ENCODE results near the gene SNX32. TPM values are rescaled to one million over a fixed set of nuclear protein-coding genes. Genes with fewer than 3 reads are reported as not detected.

The SNX32 gene
- total and polyA plus RNA-seq, 2 donors (not counting 3 experiments of a cell fraction or from before 2014, with no cell fraction given) = 0.19 TPM; not detected in 1

DNA sequence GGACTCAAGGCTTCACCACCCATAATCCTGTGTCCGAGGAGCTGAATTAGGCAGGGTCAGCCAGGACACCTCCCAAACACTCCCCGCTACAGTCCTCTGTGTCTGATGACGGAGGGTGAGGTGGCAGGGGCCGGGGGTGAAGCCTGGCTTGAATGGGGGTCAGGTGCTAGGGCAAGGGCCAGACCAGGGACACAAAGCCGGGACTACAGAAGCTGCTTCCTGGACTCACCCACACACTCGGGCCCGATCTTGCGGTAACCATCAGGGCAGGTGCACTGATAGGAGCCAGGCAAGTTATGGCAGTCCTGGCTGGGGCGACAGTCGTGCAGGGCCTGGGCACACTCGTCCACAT is 36.5 kb downstream of the SNX32 start:
- Histone ChIP-seq H3K36me3 (ENCODE audit: control insufficient read depth in 2 of 2, extremely low read depth in 1 of 2, insufficient read depth in 2 of 2, low read length in 2 of 2) (peaks cover 1 to 28% of the 10 kb centered on the region in 2 experiments), H3K27me3 (ENCODE audit: control insufficient read depth in 2 of 2, insufficient read depth in 2 of 2, low read length in 2 of 2) (no peaks in the 10 kb centered on the region), H3K9me3 (replicated peaks; ENCODE audit: control insufficient read depth, insufficient read depth, low read length) (no peaks in the 10 kb centered on the region), H3K79me2 (ENCODE audit: control insufficient read depth, insufficient read depth, low read length) (peaks cover 2% of the 10 kb centered on the region), H3K4me1 (ENCODE audit: control insufficient read depth, extremely low read depth, insufficient read depth, low read length) (peaks cover 17% of the 10 kb centered on the region), H3K4me2 (ENCODE audit: insufficient read depth, low read length) (no peak overlapping the region), H3K4me3 (replicated peaks in 1 of 3; ENCODE audit: insufficient read depth in 1 of 3, low read depth in 1 of 3, low read length in 3 of 3) (no peak overlapping the region), H2AFZ (ENCODE audit: low read depth, low read length) (no peak overlapping the region), H4K20me1 (replicated peaks; ENCODE audit: control insufficient read depth, extremely low read depth, insufficient read depth, low read length) (no peaks in the 10 kb centered on the region), H3K9me1 (replicated peaks; ENCODE audit: control insufficient read depth, extremely low read depth, insufficient read depth, low read length) (no peaks in the 10 kb centered on the region), H3K27ac (ENCODE audit: insufficient read depth, low read depth, low read length) (no peak overlapping the region), H3K9ac (replicated peaks; ENCODE audit: extremely low read depth, insufficient read depth, low read length) (no peak overlapping the region)
- CTCF ChIA-PET = interaction anchor here (2.2 to 7.1 kb wide), 3 partner anchors 10 to 18 kb away, joined by 14 to 73 read pairs (median 16); partner anchors contain the start of genes CFL1, FIBP and MUS81
- TF ChIP-seq FOS (IDR thresholded peaks at IDR 0.05; ENCODE audit: borderline replicate concordance, insufficient read depth, low read length) = no peak
- TF ChIP-seq POLR2A (IDR thresholded peaks at IDR 0.05; ENCODE audit: low read depth, low read length) = no peak
- TF ChIP-seq GATA2 (IDR thresholded peaks at IDR 0.05; ENCODE audit: insufficient read depth, insufficient read length, low read depth, low read length) = no peak
- TF ChIP-seq, protein P1, sequence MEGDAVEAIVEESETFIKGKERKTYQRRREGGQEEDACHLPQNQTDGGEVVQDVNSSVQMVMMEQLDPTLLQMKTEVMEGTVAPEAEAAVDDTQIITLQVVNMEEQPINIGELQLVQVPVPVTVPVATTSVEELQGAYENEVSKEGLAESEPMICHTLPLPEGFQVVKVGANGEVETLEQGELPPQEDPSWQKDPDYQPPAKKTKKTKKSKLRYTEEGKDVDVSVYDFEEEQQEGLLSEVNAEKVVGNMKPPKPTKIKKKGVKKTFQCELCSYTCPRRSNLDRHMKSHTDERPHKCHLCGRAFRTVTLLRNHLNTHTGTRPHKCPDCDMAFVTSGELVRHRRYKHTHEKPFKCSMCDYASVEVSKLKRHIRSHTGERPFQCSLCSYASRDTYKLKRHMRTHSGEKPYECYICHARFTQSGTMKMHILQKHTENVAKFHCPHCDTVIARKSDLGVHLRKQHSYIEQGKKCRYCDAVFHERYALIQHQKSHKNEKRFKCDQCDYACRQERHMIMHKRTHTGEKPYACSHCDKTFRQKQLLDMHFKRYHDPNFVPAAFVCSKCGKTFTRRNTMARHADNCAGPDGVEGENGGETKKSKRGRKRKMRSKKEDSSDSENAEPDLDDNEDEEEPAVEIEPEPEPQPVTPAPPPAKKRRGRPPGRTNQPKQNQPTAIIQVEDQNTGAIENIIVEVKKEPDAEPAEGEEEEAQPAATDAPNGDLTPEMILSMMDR (IDR thresholded peaks at IDR 0.05; ENCODE audit: extremely low read depth in 1 of 2, insufficient read depth in 1 of 2, low read depth in 1 of 2, low read length in 2 of 2) = no peak
- TF ChIP-seq EZH2 (IDR thresholded peaks at IDR 0.05; ENCODE audit: borderline replicate concordance, low read depth, low read length, severe bottlenecking) = no peak
- no peak for TF ChIP-seq POLR2AphosphoS5 (IDR thresholded peaks at IDR 0.05; ENCODE audit: insufficient read depth, low read depth, low read length)
- no peak for TF ChIP-seq MYC (IDR thresholded peaks at IDR 0.05; ENCODE audit: low read depth, low read length)
- TF ChIP-seq, protein P2, sequence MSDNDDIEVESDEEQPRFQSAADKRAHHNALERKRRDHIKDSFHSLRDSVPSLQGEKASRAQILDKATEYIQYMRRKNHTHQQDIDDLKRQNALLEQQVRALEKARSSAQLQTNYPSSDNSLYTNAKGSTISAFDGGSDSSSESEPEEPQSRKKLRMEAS (IDR thresholded peaks at IDR 0.05; ENCODE audit: insufficient read depth, insufficient read length) = no peak
- TF ChIP-seq JUN (IDR thresholded peaks at IDR 0.05; ENCODE audit: borderline replicate concordance, insufficient read depth, insufficient read length, low read depth) = no peak
- DNase-seq (ENCODE audit: low read depth, low spot score) (no peak), FAIRE-seq (no peak)
- intact Hi-C loops (cut with micrococcal nuclease) = no loop called here
- dilution Hi-C loops (cut with MboI; ENCODE audit: extremely low pct_ligation_motif_present, low sequenced_read_pairs) = no loop called here
- POLR2A ChIA-PET = interaction anchor here (0.9 to 1.5 kb wide), 2 partner anchors 9 to 14 kb away, joined by 3 to 4 read pairs; no protein-coding TSS in a partner anchor
- no TSS peak for BruUV-seq (replicated peaks)

All from endothelial cell of umbilical vein (primary cell).